ENCODE measurements around the gene SLC9A9.

GRCh38 chr3:143736205-143736997 is 111.9 kb downstream of the SLC9A9 start:
- TF ChIP-seq EZH2 (IDR thresholded peaks at IDR 0.05; ENCODE audit: low read length) (no peak), CTCF (optimal IDR thresholded peaks at IDR 0.05 in 1 of 3, IDR thresholded peaks at IDR 0.05 in 1 of 3, conservative IDR thresholded peaks at IDR 0.05 in 1 of 3; ENCODE audit: extremely low read depth in 1 of 3, insufficient read depth in 2 of 3, low read length in 3 of 3) (no peak)

Measured in keratinocyte (primary cell).